NCI-H345 treated with DMSO at 0.1 percent for 48 hours (cell line): ENCODE data around the gene DEPDC5.

Experiments
- DNase-seq: peaks from one replicate; lab custom pipeline; 2025; ENCODE audit not compliant: unreplicated experiment; lab: John Stamatoyannopoulos, UW

Gene DEPDC5

DNA sequence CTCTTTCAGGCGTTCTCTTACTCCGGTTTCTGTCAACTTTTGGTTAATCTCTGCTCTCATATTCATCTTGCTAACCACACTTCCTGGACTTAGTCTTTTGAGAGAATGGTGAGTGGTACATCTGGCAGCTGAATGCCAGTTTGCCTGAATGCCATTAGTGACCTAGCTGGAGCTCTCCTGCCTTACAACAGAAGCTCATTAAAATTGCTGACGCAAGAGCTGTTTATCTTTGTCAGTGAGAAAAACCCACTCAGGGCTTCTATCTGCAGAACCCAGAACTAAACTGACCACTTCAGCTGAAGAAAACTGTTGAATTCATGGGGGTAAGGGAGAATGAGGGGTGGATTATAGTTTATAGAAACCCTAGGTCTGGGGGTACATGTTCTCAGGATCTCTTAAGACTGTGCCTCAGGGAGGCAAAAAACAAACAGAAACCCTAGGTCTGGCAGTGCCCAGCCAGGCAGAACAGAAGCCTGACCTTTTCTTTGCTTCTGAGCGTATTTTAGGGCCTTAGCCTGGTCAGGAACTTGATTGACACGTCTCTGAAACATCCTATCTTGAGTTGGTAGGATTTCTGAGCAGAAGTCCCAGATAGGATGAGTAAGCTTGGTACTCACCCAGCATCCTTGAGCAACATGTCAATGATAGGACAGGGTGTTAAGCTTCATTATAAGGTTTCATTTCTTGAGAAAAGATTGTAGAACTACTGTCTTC lies 137.7 kb downstream of the DEPDC5 start:
- no peak for DNase-seq

DNA sequence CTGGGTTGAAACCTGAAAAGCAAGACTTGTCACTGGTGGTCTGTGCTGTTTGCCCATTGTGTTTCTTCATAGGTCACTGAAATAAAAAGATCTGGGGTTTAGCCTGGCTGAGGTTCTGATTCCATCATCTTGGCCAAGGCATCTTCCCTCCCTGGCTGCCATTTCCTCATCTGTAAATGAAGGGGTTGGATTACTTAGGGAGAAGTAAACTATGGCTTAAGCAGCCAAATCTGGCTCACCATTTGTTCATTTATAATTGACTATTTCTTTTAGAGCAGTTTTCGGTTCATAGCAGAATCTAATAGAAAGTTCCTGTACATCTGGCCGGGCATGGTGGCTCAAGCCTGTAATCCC lies 138.2 kb downstream of the DEPDC5 start:
- DNase-seq: no peak

DNA sequence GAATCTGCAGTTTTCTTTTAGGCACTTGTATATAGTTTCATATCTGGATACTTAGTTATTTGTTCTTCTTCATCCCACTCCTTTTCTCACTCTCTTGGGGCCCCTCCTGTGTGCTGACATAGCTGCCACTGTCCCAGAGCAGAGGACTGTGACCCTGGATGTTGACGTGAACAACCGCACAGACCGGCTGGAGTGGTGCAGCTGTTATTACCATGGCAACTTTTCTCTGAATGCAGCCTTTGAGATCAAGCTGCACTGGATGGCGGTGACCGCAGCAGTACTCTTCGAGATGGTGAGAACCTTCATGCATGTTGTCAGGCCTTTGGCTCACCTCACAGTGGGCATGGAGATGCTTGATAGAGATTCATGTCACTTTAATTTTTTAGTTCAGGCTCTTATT lies 139.6 kb downstream of the DEPDC5 start:
- DNase-seq: no peak

DNA sequence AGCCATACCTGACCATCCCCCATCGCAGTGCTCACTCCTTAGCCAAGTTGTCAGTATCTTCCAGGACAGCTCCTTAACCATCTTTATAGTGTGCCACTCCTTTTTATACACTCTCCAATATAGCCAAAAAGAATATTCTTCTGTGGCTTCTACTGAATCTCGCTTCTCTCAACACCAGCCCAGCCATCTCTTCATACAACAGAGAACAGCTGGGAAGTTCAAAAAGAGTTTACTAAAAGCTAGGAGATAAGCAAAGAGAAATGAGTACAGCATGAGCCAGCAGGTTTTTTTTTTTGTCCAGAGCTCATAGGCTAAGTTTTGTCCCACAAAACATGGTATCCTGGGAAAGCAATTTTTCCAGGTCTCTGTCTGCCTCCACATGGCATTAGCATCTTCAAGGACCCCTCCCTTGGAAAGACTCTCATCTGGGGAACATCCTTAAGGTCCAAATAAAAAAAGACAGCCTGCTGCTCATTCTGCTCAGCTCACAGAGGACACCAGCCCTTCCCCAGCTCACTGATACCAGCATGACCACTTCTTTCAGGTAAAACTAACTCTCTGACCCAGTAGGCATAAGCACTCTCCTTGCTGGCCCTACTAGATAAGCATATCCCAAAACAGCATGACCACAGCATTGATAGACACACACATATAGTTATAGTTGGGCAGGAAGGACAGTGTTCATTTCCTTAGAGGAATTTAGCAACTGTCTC lies 141.7 kb downstream of the DEPDC5 start:
- DNase-seq: no peak

DNA sequence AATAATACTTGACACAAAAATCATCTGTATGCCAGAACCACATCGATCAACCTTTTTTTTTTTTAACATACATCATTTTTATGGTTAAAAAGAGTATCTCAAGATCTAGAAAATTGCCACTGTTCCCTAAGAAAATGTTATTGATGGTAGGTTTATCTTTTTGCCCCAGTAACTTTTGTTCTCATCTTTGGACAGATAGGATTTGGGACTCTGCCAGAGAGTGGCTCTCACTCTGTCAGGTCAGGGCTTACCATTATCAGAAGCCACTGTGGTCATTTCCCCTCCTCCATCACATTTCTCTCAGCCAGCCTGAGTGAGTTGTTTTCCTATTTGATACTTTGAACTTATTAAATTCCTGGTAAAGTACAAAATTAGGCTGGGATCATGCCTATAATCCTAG lies 142.7 kb downstream of the DEPDC5 start:
- no peak for DNase-seq

DNA sequence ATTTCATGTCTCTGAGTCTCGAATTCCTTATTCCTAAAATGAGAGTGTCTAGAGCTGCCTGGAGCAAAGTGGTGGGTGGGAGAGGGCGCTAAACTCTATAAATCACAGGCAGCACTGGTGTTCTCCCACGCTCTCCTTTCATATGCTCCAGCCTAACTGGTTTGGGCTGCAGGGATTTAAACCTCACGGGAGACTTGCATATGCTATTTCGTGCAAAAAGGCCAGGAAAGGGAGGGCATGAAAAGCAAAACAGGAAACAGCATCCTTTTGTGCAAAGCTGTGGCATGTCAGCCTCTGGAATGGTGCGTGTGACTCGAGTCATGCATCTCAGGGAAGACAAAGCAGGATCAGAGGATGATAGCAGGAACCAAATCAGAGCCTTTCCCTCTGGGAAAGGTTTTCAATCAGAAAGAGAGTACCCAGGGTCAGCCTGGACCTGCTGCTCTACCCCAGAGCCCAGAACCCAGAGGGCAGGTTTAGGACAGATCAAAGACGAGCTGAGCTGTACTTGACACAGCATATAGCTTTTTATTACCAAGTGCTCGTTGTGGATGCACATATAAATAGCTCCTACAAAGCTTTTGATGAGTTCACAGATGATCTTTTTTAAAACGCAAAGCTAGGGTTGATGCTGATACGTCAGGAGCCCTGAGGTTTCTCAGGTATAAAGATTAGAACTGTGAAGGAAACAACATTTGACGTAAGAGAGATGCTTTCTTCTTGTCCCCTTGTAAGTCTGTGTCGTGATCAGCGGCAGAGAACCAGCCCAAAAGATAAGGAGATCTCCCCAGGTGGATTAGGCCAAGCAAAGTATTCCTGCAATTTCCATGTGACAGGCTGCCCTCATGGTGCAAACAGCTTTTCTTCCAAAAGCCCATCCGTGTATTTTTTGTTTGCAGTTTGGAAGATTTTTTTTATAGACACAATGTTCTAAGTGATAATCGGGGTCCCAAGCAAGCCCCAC lies 144.3 kb downstream of the DEPDC5 start:
- no peak for DNase-seq

DNA sequence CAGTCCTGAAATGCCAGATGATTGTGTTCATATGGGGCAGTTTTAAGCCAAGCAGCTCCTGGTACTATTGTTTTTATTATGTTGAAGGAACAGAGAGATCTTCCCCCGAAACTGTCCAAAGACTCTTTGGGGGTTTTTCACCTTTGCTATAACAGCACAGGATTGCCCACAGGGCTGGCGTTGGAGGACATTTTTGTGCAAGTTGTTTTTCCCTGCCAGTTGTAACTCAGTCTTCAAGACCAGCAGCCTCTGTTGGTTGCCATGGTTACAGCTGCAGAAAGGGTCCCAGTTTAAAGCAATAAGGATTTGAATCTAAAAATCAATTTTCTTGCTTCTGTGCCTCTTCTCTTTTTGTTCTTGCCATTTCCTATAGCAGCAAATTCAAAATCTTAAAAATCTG lies 145.1 kb downstream of the DEPDC5 start:
- DNase-seq: no peak

DNA sequence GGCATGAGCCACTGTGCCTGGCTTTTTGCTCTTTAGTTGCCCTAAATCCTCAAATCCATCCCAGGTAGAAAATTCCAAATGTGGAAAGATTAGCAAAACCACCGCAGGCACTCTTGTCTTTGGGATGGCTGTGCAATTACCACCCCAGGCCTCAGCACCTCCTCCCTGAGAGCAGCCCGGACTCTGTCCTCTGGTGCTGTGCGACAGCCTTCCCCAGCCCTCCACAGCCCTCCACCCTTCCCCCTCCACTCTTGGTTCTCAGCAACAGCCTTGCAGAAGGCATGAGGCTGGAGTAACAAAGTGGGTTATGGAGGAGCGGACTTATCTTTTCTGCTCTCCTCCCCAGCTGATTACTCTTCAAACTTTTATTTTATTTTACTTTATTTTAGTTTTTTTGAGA lies 145.8 kb downstream of the DEPDC5 start:
- DNase-seq: no peak

DNA sequence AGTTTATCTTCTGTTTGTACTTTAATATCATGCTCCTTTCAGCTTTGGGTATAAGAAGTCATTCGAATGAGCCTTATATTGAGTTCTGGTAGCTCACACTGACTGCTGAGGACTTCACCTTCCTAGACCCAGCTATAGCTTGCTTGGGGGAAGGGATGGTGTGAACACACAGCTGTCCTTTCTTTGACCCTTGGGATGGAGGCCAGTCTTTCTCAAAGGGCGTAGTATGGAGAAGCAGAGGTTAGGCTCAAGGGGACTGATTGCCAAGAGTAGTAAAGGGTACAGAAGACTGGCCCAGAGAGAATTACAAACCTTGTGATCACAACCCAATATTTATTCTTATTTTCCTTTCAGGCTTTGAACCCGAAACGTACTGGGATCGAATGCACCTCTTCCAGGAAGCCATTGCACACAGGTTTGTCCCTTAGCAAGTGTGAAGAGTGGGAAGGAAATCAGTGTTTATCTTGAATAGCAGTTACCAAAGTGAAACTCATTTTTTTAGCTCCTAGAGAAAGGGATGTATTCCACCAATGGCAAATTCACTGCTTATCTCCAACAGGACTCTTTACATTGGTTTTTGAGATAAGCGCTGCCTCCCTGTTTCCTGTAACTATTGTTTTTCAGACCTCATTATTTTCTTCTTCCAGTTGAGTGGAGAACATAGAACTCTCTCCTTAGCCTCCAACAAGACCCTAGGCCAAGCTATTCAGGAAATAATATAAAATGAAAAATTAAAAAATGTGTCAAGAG lies 147.7 kb downstream of the DEPDC5 start:
- DNase-seq: no peak

DNA sequence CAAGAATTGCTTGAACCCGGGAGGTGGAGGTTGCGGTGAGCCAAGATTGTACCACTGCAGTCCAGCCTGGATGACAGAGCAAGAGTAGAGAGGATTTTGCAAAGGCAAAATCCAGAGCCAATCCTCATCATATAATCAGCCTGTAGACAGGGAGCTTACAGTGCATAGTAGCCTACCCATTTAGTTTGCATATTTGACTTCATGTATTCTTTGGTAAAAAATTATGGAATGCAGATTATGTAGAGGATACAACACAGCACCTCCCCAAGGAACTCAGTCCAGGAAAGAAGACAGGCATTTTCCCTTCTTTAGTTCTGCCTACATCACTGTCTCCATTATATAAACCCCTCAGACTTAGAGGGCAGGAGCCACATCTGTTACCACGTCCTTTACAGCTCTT lies 150.8 kb downstream of the DEPDC5 start:
- no peak for DNase-seq

DNA sequence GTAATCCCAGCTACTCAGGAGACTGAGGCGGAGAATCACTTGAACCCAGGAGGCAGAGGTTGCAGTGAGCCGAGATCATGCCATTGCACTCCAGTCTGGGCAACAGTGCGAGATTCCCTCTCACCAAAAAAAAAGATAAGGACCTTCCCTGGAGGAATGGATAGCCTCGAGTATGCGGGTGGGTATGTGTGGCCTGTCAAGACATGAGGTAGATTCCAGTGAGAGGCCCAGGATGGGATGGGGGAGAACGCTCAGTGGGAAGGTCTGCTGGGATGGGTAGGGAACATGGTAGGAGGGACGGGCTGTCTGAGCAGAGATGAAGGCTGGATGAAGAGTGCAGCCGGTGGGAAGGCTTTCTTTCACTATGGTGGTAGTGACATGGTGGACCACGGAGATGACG lies 151.5 kb downstream of the DEPDC5 start:
- no peak for DNase-seq

DNA sequence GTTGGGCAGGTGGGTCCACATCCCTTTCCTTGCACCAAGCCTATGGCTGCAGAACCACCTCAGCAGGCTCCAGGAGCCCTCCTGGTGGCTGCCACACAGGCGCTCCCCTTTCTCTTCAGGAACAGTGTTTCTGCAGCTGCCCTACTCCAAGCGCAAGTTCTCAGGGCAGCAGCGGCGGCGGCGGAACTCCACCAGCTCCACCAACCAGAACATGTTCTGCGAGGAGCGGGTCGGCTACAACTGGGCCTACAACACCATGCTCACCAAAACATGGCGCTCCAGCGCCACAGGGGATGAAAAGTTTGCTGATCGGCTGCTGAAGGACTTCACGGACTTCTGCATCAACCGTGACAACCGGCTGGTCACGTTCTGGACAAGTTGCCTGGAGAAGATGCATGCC lies 152.3 kb downstream of the DEPDC5 start:
- no peak for DNase-seq

DNA sequence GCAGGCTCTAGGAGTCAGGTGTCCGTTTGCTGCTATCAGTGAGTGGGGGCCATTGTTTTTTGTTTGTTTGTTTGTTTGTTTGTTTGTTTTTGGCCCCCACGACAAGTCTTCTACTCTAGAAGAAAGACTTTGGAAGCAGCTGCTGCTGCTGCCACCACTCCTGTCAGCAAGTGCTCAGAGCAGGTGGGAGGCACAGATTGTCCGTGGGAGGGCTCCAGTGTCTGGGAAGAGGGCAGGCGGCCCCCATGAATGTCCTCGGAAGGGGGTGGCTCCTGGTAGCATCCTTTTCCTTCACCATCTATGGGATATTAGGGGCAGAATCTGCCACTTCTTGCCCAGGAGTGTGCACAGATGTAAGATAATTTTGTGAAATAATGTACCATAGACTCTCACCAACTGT lies 152.8 kb downstream of the DEPDC5 start:
- no peak for DNase-seq

DNA sequence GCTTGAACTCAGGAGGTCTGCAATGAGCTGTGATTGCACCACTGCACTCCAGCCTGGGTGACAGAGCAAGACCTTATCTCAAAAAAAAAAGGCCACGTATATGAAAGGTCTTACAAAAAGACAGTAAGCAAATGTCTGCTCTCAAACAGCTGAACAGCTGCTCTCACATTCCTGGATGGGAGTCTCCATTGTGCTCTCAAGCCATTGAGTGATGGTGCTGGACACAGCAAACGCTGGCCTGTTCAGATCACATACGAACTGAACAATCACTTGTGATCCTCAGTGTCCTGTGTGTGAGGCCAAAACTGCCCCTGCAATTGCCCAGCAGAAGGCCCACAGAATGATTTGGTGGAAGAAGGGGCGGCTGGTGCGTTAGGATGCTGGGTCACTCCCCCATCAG lies 156.2 kb downstream of the DEPDC5 start:
- no peak for DNase-seq

DNA sequence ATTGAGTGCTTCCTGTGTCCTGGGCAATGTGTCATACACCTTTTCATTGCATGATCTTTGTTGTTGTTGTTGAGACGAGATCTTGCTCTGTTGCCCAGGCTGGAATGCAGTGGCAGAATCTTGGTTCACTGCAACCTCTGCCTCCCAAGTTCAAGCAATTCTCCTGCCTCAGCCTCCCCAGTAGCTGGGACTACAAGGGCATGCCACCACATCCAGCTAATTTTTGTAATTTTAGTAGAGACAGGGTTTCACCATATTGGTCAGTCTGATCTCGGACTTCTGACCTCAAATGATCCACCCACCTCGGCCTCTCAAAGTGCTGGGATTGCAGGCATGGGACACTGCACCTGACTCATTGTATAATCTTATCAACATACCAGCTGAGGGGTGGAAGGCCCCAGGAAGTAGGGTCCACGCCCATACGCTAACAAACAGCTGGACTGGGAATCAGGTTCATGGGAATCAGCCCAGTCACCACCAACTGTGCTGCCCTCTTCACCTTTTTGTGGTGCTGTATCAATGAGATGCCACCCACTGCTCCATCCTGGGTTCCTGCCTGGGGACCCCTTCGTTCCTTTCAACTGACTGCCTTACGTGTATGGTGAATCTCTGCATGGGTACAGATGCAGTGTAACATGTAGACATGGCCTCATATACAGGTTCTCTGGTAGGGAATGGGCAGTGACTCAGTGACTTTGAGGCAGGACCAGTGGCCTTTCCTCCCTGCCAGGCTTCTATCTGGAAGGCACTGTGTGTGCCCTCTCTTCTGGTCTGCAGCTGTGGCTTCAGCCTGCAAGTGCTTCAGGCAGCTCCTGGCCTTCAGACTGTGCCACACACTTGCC lies 158.0 kb downstream of the DEPDC5 start:
- DNase-seq: no peak

DNA sequence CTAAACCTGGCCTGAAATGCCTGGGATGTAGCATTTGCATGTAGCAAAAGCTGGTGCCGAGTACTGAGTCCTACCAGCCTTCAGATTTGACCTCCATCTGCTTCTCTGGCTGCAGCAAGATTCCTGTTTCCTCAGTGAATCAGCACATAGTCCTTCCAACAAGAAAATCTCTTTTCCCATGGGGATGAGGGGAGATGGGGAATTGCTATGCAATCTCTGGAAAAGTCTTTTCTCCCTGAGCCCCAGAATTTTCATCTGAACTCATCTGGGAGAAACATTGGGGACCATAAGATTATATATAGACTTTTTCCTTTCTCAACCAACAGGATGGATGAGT lies 158.6 kb downstream of the DEPDC5 start:
- no peak for DNase-seq

DNA sequence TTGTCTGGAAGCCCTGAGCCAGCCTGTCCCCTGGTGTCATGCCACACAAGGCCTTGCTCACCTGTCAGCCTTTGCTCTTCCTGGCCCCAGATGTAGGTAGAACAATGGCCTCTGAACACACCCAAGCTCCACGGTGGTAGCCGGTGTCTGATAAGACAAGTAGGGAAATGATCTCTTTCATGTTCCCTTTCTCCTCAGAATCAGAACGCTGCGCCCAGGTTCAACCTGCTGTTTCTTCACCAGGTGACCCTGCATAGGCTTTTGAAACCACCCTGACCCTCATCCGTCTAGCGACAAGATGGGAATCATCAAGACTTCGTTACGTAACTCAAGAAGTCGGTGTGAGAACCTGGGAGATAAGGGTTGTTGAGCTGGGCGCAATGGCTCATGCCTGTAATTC lies 161.8 kb downstream of the DEPDC5 start:
- no peak for DNase-seq

DNA sequence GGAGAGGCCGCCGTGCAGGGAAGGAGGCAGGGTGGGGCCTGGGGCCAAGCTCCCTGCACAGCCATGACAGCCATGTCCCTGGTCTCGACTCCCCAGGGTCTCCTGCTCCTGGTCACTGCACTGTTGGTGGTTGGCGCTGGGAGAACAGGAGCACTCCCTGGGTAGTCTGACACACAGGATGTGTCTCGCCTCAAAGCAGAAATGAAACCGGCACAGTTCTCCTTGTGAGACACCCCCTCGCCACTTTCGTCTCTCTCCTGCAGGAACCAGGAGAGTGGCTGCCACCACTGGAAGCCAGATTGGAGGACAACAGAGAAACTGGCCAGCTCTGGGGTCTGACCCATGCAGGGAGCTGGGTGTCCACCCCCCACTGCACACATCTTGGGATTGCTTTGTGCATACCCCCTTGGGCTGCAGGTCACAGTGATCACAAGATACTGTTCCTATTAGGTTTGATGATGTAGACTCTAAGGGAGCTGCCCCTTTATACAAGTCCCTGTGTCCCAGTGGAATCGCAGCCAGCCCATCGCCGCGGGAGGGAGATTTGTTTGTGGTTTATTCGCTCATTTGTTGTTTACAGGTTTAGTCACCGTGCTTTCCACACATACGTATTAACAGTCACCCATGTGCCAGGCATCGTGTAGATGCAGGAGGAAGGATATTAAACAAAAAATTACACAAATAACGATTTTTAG lies 163.6 kb downstream of the DEPDC5 start:
- no peak for DNase-seq

DNA sequence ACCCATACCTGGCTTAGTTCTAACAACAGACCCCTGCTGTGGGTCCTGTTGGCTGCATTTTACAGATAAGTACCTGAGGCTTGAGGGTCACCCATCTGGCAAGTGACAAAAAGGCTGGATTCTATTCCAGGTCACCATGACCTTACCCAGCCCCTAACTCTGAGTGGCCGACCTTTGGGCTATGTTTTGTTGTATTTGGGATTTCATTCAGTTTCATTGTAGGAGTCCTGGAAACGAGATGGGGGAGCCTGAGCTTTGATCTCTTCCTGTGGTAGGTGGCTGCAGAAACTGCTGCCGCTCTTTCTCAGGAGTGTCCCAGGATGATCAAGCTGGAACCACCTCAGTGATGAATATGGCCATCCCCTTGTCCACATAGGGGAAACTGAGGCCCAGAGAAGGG lies 165.9 kb downstream of the DEPDC5 start:
- no peak for DNase-seq

DNA sequence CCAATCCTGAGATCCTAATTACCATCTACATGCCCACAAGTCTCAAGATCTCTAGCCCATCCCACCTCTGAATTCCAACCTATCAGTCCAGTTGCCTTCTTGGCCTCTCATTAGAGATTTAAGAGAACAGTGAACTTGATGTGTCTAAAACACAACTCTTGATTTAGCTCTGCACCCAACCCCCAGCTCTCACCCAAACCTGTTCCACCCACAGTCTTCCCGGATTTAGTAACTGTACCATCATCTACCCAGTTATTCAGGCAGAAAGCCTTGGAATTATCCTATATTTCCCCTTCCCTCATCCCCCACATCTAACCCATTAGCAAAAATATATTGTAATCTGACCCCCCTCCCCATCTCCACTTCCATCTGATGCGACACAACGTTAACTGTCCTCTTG lies 166.5 kb downstream of the DEPDC5 start:
- DNase-seq: no peak
